ENCODE data around the gene PLA2G2C. TPM values are rescaled to one million over a fixed set of nuclear protein-coding genes. Genes with fewer than 3 reads are reported as not detected.

The PLA2G2C gene
- total and polyA plus RNA-seq, 2 donors (not counting 3 experiments of a cell fraction or from before 2014, with no cell fraction given) = not detected

DNA sequence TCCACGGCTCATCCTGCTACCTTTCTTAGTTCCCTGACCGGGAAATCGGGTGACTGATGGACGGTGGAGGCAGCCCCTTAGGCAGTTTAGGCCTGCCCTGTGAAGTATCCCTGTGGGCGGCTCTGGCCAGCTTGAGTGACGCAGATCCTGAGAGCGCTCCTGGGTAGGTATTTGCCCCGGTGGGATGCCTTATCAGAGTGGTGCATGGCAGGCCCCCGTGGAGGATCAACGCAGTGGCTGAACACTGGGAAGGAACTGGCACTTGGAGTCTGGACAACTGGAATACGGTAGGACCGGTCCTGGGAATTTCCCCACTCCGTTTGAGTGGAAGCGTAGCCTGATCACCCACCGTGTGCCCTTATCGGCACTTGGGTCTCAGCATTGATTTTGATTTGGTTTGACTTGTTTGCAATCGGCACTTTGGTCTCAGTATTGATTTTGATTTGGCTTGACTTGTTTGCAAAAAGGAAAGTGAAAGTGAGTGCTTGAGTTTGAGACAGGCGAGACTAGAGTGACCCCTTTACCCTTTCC lies 32.0 kb downstream of the PLA2G2C start:
- no peak for TF ChIP-seq POLR2A (IDR thresholded peaks at IDR 0.05; ENCODE audit: low read depth, low read length)
- no peak for TF ChIP-seq GATA2 (IDR thresholded peaks at IDR 0.05; ENCODE audit: insufficient read depth, insufficient read length, low read depth, low read length)
- TF ChIP-seq, protein P1, sequence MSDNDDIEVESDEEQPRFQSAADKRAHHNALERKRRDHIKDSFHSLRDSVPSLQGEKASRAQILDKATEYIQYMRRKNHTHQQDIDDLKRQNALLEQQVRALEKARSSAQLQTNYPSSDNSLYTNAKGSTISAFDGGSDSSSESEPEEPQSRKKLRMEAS (IDR thresholded peaks at IDR 0.05; ENCODE audit: insufficient read depth, insufficient read length) = no peak
- no peak for TF ChIP-seq POLR2AphosphoS5 (IDR thresholded peaks at IDR 0.05; ENCODE audit: insufficient read depth, low read depth, low read length)
- no peak for TF ChIP-seq MYC (IDR thresholded peaks at IDR 0.05; ENCODE audit: low read depth, low read length)
- no peak for TF ChIP-seq JUN (IDR thresholded peaks at IDR 0.05; ENCODE audit: borderline replicate concordance, insufficient read depth, insufficient read length, low read depth)
- TF ChIP-seq FOS (IDR thresholded peaks at IDR 0.05; ENCODE audit: borderline replicate concordance, insufficient read depth, low read length) = no peak
- no peak for TF ChIP-seq EZH2 (IDR thresholded peaks at IDR 0.05; ENCODE audit: borderline replicate concordance, low read depth, low read length, severe bottlenecking)
- TF ChIP-seq, protein P2, sequence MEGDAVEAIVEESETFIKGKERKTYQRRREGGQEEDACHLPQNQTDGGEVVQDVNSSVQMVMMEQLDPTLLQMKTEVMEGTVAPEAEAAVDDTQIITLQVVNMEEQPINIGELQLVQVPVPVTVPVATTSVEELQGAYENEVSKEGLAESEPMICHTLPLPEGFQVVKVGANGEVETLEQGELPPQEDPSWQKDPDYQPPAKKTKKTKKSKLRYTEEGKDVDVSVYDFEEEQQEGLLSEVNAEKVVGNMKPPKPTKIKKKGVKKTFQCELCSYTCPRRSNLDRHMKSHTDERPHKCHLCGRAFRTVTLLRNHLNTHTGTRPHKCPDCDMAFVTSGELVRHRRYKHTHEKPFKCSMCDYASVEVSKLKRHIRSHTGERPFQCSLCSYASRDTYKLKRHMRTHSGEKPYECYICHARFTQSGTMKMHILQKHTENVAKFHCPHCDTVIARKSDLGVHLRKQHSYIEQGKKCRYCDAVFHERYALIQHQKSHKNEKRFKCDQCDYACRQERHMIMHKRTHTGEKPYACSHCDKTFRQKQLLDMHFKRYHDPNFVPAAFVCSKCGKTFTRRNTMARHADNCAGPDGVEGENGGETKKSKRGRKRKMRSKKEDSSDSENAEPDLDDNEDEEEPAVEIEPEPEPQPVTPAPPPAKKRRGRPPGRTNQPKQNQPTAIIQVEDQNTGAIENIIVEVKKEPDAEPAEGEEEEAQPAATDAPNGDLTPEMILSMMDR (IDR thresholded peaks at IDR 0.05; ENCODE audit: extremely low read depth in 1 of 2, insufficient read depth in 1 of 2, low read depth in 1 of 2, low read length in 2 of 2) = no peak
- Histone ChIP-seq H3K4me3 (replicated peaks in 1 of 3; ENCODE audit: insufficient read depth in 1 of 3, low read depth in 1 of 3, low read length in 3 of 3) (no peak overlapping the region), H3K27me3 (ENCODE audit: control insufficient read depth in 2 of 2, insufficient read depth in 2 of 2, low read length in 2 of 2) (no peaks in the 10 kb centered on the region), H3K27ac (ENCODE audit: insufficient read depth, low read depth, low read length) (no peak overlapping the region), H3K79me2 (ENCODE audit: control insufficient read depth, insufficient read depth, low read length) (no peaks in the 10 kb centered on the region), H3K36me3 (ENCODE audit: control insufficient read depth in 2 of 2, extremely low read depth in 1 of 2, insufficient read depth in 2 of 2, low read length in 2 of 2) (no peaks in the 10 kb centered on the region), H3K4me2 (ENCODE audit: insufficient read depth, low read length) (no peak overlapping the region), H3K9me1 (replicated peaks; ENCODE audit: control insufficient read depth, extremely low read depth, insufficient read depth, low read length) (no peaks in the 10 kb centered on the region), H3K9me3 (replicated peaks; ENCODE audit: control insufficient read depth, insufficient read depth, low read length) (no peaks in the 10 kb centered on the region), H3K9ac (replicated peaks; ENCODE audit: extremely low read depth, insufficient read depth, low read length) (no peak overlapping the region), H3K4me1 (ENCODE audit: control insufficient read depth, extremely low read depth, insufficient read depth, low read length) (peaks cover 4% of the 10 kb centered on the region), H4K20me1 (replicated peaks; ENCODE audit: control insufficient read depth, extremely low read depth, insufficient read depth, low read length) (no peaks in the 10 kb centered on the region), H2AFZ (ENCODE audit: low read depth, low read length) (no peak overlapping the region)
- dilution Hi-C loops (cut with MboI; ENCODE audit: extremely low pct_ligation_motif_present, low sequenced_read_pairs) (no loop called here), intact Hi-C loops (cut with micrococcal nuclease) (no loop called here)
- DNase-seq (ENCODE audit: low read depth, low spot score) = no peak
- CTCF ChIA-PET = interaction anchor here (1.5 to 6.7 kb wide), 5 partner anchors 11 to 237 kb away, joined by 3 to 76 read pairs (median 61); no protein-coding TSS in a partner anchor
- no peak for FAIRE-seq
- BruUV-seq (replicated peaks) = no TSS peak
- POLR2A ChIA-PET = no interaction called here

Data from endothelial cell of umbilical vein (primary cell).